DMS79 (cell line): ENCODE measurements around the gene NONO.
"Not testable (repeated sequence)": the region's sequence is repeated elsewhere in the genome, so short reads cannot be mapped to it uniquely, and the experiment has no call there.

ENCODE experiments used
- DNase-seq: peaks from one replicate; lab custom pipeline; 2025; lab: John Stamatoyannopoulos, UW

Gene NONO

GRCh38 chrX:71291381-71291780 is 7.9 kb downstream of the NONO start:
- DNase-seq = no peak

- no peak for DNase-seq
Measured at GRCh38 chrX:71292669-71293365, 9.4 kb downstream of the NONO start.

DNA sequence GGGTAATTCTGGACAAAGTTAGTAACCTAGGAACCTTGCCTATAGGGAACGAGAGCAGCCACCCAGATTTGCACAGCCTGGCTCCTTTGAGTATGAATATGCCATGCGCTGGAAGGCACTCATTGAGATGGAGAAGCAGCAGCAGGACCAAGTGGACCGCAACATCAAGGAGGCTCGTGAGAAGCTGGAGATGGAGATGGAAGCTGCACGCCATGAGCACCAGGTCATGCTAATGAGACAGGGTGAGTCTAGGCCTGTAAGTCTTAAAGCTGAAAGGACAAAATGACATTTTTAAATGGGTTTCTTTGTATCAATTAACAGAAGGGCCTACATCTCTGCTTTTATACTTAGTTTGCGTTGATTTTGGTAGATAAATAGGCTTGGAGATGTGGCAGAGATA is 13.4 kb downstream of the NONO start:
- DNase-seq = no peak

GRCh38 chrX:71298119-71298518 is 14.7 kb downstream of the NONO start:
- no peak for DNase-seq

GRCh38 chrX:71300064-71300463 is 16.6 kb downstream of the NONO start:
- not testable (repeated sequence) for DNase-seq

DNA sequence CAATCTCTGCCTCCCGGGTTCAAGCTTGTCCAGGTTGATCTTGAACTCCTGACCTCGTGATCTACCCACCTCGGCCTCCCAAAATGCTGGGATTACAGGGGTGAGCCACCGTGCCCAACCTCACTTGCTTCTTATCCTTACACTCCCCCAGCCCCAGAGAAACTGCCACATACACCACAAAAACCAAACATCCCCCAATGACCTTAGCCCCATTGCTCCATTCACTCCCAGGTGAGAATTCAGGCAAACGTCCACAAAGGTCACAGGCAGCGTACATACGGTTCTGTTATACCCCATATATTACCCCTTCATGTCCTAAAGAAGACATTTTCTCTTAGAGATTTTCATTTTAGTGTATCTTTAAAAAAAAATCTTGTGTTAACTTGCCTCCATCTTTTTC is 17.1 kb downstream of the NONO start:
- not testable (repeated sequence) for DNase-seq

- no peak for DNase-seq
Measured at GRCh38 chrX:71301195-71301924, 17.9 kb downstream of the NONO start, which contains the start of gene ITGB1BP2. ITGB1BP2 (plus strand) TSS chrX:71301750; CDS start chrX:71301807, 57 bp downstream.

DNA sequence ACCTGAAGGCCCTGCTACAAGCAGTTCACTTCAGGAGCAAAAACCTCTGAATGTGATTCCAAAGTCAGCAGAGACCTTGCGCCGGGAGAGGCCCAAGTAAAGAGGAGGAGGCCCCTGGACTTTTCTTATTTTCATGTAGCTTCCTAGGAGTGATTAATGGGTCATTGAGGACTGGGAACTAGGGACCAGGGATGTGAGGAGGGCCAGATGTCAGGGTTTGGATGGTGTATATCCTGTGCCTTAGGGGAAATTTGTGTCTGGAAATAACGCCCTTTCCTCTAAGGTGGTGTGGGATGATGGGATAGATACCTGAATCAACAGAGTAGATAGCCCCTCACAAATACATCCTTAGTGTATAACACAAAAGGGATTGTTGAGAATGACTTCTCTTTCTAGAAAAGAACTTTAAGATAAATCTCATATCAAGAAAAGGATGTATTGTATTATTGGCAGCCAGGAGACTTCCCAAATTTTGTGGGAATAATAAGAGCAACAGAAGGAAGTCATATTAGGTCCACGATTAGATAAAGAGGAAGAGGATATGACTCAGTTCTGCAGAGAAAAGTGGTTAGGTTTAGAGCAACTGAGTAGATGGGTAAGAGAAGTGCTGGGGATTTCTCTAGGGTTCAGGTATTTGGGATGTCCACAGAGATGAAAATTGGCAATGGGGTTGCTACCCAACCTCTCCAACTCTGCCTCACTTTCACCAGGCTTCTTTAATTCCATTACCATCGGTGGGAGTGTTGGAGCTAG is 19.2 kb downstream of the NONO start:
- no peak for DNase-seq

GRCh38 chrX:71304561-71304960 is 21.1 kb downstream of the NONO start:
- DNase-seq = no peak

- no peak for DNase-seq
Measured at GRCh38 chrX:71315917-71316316, 32.5 kb downstream of the NONO start.

DNA sequence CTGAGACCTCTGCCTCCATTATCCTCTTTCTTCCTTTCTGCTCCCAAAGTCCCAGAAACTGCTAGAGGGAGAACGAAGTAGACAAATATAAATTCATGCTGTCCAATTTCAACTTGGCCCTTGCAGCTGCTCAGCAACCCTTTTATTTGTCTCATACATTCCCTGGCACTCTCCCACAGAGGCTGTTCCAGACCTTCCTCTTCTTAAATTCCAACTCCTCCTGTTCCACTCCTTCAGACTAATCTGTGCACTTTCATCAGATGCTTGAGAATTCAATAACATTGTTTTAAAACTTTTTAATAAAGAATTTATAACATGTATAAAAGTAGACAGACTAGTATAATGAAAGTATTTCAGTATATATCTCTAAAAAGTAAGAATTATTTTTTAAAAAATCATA is 33.5 kb downstream of the NONO start:
- DNase-seq = not testable (repeated sequence)

- DNase-seq = no peak
Measured at GRCh38 chrX:71320126-71320525, 36.7 kb downstream of the NONO start.

DNA sequence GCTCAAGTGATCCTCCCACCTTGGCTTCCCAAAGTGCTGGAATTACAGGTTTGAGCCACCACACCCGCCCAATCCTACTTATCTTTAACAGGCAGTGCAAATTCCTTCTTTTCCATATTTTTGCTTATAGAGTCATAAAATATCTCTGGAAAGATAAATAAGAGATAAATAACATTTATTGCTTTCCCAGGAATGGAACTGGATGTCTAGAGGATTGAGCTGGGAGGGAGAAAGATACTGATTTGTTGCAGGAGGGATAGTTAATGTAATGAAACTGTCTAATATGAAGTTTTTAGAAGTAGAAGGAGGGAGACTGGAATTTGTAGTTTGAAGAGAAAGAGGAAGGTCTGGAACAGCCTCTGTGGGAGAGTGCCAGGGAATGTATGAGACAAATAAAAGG is 38.3 kb downstream of the NONO start:
- no peak for DNase-seq

DNA sequence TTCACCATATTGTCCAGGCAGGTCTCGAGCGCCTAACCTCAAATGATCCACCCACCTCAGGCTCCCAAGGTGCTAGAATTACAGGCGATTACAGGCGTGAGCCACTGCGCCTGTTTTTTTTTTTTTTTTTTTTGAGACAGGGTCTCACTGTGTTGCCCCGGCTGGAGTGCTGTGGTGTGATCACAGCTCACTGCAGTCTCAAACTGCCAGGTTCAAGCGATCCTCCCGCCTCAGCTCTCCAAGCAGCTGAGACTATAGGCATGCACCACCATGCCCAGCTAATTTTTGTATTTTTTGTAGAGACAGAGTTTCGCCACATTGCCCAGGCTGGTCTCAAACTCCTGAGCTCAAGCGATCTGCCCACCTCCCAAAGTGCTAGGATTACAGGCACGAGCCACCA is 41.0 kb downstream of the NONO start:
- DNase-seq = not testable (repeated sequence)

- no peak for DNase-seq
Measured at GRCh38 chrX:71326394-71326793, 43.0 kb downstream of the NONO start.

GRCh38 chrX:71349151-71349665 is 65.8 kb downstream of the NONO start:
- not testable (repeated sequence) for DNase-seq

GRCh38 chrX:71349867-71350266 is 66.4 kb downstream of the NONO start:
- not testable (repeated sequence) for DNase-seq
